Glomerular visceral epithelial cell (primary cell): Measurements from ENCODE around the gene MCRIP1.
A peak's percentile ranks its signal among the peaks of the same experiment; 100 is the strongest.

ENCODE experiments used
- DNase-seq: peaks from one replicate; pipeline ENCODE4 v3.0.0-alpha.2; 2016; ENCODE audit errors: extremely low spot score

Gene MCRIP1

DNA sequence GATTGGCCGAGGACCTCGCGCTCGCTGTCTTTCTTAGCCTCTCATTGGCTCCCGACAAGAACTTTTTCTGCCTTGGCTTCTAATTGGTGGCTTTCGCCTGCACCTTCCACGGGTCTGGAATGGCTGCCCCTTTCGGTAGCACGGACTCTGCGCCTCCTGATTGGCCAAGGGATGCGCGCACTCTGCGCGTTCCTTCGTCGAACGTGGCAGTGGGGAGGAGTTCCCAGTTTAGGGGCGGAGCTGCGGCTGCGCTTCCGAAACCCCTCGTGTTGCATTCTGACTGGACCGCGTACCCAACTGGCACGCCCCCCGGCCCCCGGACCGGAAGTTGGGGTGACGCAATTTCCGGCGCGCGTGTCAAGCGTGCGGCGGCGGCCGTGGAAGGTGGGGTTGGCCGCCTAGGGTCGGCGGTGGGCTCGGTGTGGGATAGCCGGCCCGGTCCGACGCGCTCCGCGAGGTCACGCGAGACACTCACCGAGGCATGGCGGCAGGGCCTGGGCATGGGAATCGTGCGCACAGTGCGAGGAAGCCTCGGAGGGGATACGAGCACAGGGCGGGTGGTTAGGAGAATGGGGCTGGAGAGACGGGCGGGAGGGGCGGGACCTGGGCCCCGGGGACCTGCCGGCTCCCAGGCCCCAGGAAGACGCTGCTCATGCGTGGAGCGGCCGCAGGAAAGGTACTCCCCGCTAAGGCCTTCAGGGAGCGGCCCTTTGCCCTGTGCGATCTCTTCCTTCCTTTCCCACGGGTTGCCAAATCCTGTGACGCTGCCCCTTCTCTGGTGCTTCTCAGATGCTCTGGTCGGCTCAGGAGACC, 27.9 kb upstream of the MCRIP1 start:
- DNase-seq = peak; percentile 100

- no peak for DNase-seq
Measured at GRCh38 chr17:81859906-81860755, 27.0 kb upstream of the MCRIP1 start, which contains the start of gene P4HB. Gene P4HB (minus strand): TSS chr17:81860535. CDS start chr17:81860471, 64 bp downstream.

- no peak for DNase-seq
Measured at GRCh38 chr17:81858967-81859905, 26.1 kb upstream of the MCRIP1 start.

DNA sequence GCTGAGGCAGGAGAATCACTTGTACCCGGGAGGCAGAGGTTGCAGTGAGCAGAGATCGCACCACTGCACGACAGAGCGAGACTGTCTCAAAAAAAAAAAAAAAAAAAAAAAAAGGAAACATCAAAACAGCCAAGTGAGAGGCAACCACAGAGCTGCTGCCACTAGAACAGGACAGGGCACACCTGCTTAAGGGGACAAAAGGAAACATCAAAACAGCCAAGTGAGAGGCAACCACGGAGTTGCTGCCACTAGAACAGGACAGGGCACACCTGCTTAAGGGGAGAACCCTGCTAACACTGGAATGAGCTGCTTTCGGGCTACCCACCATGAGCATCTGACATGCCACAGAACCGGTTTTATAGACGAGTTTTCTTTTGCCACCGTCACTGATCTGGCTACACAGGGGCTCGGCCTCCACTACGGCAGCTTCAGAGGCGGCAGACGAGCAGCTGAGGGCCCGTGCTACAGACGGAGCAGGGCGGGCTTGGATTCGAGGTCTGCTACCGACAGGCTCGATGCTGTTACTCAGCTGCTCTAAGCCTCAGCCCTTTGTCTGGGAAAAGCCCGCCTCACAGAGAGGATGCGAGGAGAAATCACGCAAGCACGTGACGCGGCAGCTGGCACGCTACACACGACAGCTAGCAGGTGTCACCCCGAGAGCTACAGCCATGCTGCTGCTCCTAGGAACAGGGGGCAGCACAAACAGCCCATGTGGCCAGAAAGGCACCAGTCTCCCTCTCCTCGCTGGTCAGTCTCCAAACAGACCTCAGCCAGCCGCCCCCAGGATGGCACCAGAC, 25.3 kb upstream of the MCRIP1 start:
- no peak for DNase-seq

DNA sequence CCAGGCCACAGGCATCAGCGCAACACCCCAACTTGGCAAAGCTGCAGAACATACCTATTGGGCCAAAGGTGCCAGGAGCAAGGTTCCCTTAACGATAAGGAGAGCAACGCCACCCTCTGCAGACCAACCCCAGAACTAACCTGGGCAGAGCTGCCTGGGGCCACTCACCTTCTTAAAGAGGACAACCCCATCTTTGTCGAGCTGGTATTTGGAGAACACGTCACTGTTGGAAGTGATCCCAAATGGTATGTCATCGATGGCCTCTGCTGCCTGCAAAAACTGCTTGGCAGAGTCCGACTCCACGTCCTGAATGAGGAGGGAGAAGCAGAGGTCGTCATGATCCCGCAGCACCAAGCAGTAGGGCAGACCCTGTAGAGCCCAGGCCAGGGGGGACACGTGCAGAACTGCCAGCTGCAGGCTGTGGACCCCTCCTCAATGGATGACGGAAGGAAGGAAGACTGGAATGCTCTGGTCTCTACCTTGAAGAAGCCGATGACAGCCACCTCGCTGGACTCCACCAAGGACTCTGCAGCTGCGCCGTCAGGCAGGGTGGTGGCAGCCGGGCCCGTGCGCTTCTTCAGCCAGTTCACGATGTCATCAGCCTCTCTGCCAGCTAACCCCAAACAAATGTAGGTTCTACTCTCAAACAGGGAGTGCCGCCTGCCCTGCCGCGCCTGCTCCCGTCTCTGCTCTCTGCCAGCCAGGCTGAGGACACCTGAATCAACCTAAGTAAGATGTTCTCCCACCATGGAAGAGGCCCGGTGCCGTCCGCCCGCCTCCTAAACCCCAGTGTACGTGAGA, 22.1 kb upstream of the MCRIP1 start:
- no peak for DNase-seq

DNA sequence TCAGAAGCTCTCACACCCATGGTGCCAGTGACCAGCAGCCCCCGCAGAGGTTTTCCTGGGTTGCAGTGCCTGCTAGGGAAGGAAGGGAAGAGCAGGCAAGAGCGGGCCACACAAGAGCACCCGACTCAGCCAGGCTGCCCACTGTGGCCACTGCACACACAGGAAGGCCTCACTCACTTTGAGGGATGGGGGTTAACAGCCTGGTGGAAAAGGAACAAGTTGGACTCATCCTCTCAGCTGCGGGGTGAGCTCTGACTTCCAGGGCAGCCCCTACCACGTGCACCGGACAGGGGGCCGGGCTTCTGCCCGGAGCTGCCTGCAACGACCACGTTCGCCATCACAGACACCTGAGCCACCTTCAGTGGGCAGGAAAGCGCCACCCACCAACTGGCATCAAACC, 19.1 kb upstream of the MCRIP1 start:
- no peak for DNase-seq

DNA sequence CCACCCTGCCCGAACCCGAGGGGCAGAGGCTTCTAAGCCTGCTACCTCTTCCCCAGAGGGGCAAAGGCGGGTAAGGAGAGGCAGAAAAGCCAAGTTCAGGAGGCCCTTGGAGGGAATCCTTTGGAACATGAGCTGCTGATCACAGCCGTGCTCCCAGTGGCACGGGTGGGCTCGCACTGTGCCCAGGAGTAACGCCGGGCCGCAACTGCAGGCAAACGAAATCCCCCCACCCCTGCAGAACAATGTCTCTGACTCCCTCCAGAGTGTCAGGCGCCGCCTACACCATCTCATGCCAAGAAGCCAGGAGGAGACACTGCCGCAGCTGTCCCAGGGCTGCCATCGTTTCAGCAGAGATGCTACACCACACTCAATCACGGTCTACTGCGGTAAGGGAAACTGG, 18.3 kb upstream of the MCRIP1 start:
- no peak for DNase-seq

- no peak for DNase-seq
Measured at GRCh38 chr17:81849457-81849856, 16.4 kb upstream of the MCRIP1 start.

GRCh38 chr17:81846743-81847689, 13.9 kb upstream of the MCRIP1 start:
- DNase-seq = no peak

DNA sequence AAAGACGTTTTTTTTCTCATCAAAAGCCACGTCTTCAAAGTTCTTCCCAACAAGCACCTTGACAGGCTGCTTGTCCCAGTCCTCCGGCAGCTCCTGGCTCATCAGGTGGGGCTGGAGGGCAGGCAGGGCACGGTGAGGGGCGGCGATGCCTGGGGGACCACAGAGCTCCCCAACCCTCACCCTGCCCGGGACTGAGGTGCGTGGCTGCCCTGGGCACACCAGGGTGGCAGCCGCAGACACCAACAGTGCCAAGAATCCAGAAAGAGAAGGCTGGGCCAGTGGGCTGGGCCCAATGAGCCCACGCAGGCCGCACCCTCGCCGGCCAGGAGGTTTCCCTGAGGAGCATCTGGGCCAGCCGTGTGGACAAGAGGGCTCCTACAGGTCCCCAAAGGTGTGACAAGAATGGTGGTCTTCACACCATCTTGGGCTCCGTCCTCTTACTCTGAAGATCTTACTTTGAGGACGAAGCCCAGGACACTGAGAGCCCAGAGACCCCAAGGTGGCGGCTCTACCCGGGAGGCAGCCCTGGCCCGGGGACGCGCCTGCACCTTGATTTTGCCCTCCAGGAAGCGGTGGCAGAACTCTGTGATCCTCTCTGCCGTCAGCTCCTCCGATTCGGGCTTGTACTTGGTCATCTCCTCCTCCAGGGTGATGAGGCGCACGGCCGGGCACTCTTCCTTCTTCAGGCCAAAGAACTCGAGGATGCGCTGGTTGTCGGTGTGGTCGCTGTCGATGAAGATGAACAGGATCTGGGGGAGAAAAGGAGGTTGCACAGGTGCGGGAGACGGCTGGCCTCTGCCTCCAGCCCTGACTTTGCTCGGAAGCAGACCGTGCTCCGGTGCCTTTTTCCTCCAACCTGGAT, 13.0 kb upstream of the MCRIP1 start:
- DNase-seq = no peak

GRCh38 chr17:81845361-81845760, 12.3 kb upstream of the MCRIP1 start:
- no peak for DNase-seq

GRCh38 chr17:81844887-81845286, 11.8 kb upstream of the MCRIP1 start:
- DNase-seq = no peak

DNA sequence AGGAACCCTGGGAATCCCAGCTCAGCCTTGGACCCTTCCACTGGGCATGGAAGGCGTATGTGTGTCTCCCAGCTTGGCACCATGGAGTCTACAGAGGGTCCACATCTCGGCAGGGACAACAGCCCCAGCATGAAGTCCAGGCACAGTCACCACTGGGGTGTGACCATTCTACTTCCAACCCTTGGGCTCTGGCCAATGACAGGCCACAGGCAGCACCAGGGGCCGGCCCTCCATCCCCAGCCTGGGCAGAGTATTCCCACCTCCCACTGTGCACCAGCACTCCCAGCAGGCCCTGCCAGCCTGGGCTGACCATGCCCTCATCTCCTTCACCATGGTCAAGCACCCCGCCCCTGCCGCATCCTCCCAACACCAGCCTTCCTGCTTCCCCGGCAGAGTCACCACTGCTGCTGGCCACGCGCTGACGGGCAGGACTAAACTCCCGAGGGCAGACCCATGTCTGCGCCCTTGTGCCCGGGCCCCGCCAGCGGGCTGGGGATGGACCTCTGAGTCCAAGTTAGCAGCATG, 11.3 kb upstream of the MCRIP1 start:
- no peak for DNase-seq

DNA sequence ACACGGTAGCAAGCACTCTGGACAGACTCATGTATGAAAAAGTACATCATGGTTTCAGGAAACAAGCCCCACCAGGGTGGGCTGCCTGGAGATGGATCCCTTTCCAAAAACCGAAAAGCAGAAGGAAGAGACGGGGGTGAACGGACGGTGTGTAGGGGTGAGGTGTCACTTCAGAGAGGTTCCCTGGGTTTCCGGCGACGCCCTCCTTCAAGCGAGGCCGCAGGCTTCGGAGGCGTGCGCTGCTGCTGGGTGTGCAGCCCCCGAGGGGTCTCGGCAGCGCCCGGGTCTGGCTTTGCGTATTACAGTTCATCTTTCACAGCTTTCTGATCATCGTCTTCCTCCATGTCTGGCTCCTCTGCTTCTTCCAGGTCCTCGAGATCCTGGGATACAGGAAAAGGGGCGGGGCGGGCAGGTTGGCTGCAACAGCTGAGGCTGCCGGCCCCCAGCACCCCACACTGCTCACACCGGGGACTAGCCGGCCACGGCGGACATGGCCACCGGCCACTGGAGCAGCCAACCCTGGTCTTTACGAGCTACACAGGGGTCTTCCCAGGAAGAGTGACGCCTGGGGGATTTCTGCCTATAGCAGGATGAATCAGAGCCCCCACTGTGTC, 10.7 kb upstream of the MCRIP1 start:
- no peak for DNase-seq

GRCh38 chr17:81842725-81843504, 9.8 kb upstream of the MCRIP1 start:
- no peak for DNase-seq

- no peak for DNase-seq
Measured at GRCh38 chr17:81842378-81842724, 9.3 kb upstream of the MCRIP1 start.

GRCh38 chr17:81841866-81842265, 8.8 kb upstream of the MCRIP1 start:
- no peak for DNase-seq
